Measurements from ENCODE around the gene MAPK8IP3.

MAPK8IP3 gene

DNA sequence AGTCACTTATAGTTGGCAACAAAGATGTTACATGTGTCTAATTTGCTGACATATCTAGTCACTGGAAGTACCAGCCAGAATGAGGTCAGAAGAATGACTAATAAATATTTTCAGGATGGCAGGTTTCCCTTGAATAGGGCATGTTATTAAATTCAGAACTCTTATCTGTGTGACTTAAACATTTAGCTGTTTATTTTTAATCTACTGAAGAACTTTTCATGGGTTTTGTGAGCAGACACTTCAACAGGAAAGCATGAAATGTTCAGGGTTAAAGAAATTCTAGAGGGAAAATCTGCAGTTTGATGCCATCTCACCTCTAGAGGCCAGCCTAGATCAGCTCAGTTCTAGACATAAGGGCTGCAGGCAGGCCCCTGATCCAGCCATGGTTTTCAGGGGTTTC, 14.7 kb upstream of the MAPK8IP3 start:
- TF ChIP-seq TEAD4 (IDR thresholded peaks at IDR 0.05) (no peak), EGR1 (IDR thresholded peaks at IDR 0.05) (no peak), RAD21 (IDR thresholded peaks at IDR 0.05; ENCODE audit: low read depth) (no peak)

DNA sequence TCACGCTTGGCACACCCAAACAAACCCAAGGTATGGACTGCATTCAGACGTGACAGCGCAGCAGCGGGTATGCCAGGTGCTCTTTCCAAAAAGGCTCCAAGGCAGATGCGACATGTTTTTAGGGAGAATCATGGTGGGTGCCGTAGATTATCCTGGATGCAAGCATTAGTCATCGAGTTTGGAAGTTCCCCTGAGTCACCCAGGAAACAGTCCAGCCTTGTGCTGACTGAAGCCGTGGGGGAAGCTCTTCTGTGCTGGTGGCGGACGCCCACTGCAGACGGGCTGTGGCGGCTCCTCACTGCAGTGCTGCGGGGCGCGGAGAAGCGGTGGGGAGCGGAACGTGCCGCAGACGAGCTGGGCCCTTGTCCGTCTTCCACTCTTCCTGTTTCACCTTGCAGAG, 14.0 kb upstream of the MAPK8IP3 start:
- TF ChIP-seq, protein P1, sequence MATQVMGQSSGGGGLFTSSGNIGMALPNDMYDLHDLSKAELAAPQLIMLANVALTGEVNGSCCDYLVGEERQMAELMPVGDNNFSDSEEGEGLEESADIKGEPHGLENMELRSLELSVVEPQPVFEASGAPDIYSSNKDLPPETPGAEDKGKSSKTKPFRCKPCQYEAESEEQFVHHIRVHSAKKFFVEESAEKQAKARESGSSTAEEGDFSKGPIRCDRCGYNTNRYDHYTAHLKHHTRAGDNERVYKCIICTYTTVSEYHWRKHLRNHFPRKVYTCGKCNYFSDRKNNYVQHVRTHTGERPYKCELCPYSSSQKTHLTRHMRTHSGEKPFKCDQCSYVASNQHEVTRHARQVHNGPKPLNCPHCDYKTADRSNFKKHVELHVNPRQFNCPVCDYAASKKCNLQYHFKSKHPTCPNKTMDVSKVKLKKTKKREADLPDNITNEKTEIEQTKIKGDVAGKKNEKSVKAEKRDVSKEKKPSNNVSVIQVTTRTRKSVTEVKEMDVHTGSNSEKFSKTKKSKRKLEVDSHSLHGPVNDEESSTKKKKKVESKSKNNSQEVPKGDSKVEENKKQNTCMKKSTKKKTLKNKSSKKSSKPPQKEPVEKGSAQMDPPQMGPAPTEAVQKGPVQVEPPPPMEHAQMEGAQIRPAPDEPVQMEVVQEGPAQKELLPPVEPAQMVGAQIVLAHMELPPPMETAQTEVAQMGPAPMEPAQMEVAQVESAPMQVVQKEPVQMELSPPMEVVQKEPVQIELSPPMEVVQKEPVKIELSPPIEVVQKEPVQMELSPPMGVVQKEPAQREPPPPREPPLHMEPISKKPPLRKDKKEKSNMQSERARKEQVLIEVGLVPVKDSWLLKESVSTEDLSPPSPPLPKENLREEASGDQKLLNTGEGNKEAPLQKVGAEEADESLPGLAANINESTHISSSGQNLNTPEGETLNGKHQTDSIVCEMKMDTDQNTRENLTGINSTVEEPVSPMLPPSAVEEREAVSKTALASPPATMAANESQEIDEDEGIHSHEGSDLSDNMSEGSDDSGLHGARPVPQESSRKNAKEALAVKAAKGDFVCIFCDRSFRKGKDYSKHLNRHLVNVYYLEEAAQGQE (IDR thresholded peaks at IDR 0.05; ENCODE audit: low read depth): no peak
- TF ChIP-seq CREB1 (IDR thresholded peaks at IDR 0.05; ENCODE audit: low read depth): no peak
- no peak for TF ChIP-seq EGR1 (IDR thresholded peaks at IDR 0.05)
- TF ChIP-seq, protein P2, sequence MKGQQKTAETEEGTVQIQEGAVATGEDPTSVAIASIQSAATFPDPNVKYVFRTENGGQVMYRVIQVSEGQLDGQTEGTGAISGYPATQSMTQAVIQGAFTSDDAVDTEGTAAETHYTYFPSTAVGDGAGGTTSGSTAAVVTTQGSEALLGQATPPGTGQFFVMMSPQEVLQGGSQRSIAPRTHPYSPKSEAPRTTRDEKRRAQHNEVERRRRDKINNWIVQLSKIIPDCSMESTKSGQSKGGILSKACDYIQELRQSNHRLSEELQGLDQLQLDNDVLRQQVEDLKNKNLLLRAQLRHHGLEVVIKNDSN (IDR thresholded peaks at IDR 0.05): no peak
- no peak for TF ChIP-seq YY1 (IDR thresholded peaks at IDR 0.05; ENCODE audit: low read depth)
- no peak for TF ChIP-seq CEBPB (IDR thresholded peaks at IDR 0.05)
- TF ChIP-seq RAD21 (IDR thresholded peaks at IDR 0.05; ENCODE audit: low read depth): no peak
- TF ChIP-seq TEAD4 (IDR thresholded peaks at IDR 0.05): no peak
- TF ChIP-seq, protein P3, sequence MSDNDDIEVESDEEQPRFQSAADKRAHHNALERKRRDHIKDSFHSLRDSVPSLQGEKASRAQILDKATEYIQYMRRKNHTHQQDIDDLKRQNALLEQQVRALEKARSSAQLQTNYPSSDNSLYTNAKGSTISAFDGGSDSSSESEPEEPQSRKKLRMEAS (IDR thresholded peaks at IDR 0.05): no peak
- no peak for TF ChIP-seq FOXM1 (IDR thresholded peaks at IDR 0.05; ENCODE audit: borderline replicate concordance, low read depth)
- no peak for TF ChIP-seq ZBTB7A (IDR thresholded peaks at IDR 0.05; ENCODE audit: low read depth)
- TF ChIP-seq EP300 (IDR thresholded peaks at IDR 0.05; ENCODE audit: borderline replicate concordance): no peak
- no peak for TF ChIP-seq NFIC (IDR thresholded peaks at IDR 0.05)

DNA sequence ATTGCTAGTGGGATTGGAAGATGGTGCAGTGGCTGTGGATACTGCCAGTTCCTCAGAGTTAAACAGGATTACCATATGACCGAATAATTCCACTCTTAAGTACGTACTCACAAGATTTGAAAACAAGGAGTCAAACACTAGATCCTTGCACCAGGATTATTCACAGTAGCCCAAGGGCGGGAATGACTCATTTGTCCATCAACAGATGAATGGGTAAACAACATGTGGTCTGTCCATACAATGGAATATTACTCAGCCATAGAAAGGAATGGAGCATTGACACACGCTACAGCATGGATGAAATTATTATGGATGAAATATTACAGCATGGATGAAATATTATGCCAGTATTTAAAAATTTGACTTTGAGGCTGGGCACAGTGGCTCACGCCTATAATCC, 9.1 kb upstream of the MAPK8IP3 start:
- TF ChIP-seq EP300 (IDR thresholded peaks at IDR 0.05; ENCODE audit: borderline replicate concordance): no peak
- TF ChIP-seq, protein P3 (IDR thresholded peaks at IDR 0.05): no peak
- TF ChIP-seq ZBTB7A (IDR thresholded peaks at IDR 0.05; ENCODE audit: low read depth): no peak
- no peak for TF ChIP-seq TEAD4 (IDR thresholded peaks at IDR 0.05)
- no peak for TF ChIP-seq EGR1 (IDR thresholded peaks at IDR 0.05)
- TF ChIP-seq CEBPB (IDR thresholded peaks at IDR 0.05): no peak
- TF ChIP-seq YY1 (IDR thresholded peaks at IDR 0.05; ENCODE audit: low read depth): no peak
- TF ChIP-seq, protein P2 (IDR thresholded peaks at IDR 0.05): no peak
- no peak for TF ChIP-seq RAD21 (IDR thresholded peaks at IDR 0.05; ENCODE audit: low read depth)
- no peak for TF ChIP-seq TCF12 (IDR thresholded peaks at IDR 0.05; ENCODE audit: low read depth)
- TF ChIP-seq NFIC (IDR thresholded peaks at IDR 0.05): no peak

DNA sequence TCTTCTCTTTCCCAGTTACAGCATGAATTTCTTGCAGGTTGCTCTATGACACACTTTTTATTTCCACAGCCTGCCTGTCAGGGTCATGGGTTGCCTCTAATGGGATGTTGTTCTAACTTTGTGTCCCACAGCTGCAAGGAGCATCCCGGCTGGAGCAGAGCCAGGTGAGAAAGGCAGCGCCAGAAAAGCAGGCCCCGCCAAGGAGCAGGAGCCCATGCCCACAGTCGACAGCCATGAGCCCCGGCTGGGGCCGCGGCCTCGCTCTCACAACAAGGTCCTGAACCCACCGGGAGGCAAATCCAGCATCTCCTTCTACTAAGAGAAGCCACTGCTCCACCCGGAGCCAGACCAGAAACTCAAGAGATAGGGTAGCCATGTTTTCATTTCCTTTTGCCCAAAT, 7.3 kb upstream of the MAPK8IP3 start:
- TF ChIP-seq, protein P3 (IDR thresholded peaks at IDR 0.05): no peak
- TF ChIP-seq FOXM1 (IDR thresholded peaks at IDR 0.05; ENCODE audit: borderline replicate concordance, low read depth): no peak
- TF ChIP-seq CREB1 (IDR thresholded peaks at IDR 0.05; ENCODE audit: low read depth): no peak
- no peak for TF ChIP-seq TCF12 (IDR thresholded peaks at IDR 0.05; ENCODE audit: low read depth)
- no peak for TF ChIP-seq TAF1 (IDR thresholded peaks at IDR 0.05; ENCODE audit: low read depth)
- no peak for TF ChIP-seq RAD21 (IDR thresholded peaks at IDR 0.05; ENCODE audit: low read depth)
- TF ChIP-seq EP300 (IDR thresholded peaks at IDR 0.05; ENCODE audit: borderline replicate concordance): no peak
- no peak for TF ChIP-seq YY1 (IDR thresholded peaks at IDR 0.05; ENCODE audit: low read depth)
- TF ChIP-seq EGR1 (IDR thresholded peaks at IDR 0.05): no peak
- TF ChIP-seq, protein P1 (IDR thresholded peaks at IDR 0.05; ENCODE audit: low read depth): no peak
- TF ChIP-seq CEBPB (IDR thresholded peaks at IDR 0.05): no peak
- TF ChIP-seq, protein P2 (IDR thresholded peaks at IDR 0.05): no peak
- no peak for TF ChIP-seq TEAD4 (IDR thresholded peaks at IDR 0.05)
- TF ChIP-seq NFIC (IDR thresholded peaks at IDR 0.05): no peak
- no peak for TF ChIP-seq ZBTB7A (IDR thresholded peaks at IDR 0.05; ENCODE audit: low read depth)

DNA sequence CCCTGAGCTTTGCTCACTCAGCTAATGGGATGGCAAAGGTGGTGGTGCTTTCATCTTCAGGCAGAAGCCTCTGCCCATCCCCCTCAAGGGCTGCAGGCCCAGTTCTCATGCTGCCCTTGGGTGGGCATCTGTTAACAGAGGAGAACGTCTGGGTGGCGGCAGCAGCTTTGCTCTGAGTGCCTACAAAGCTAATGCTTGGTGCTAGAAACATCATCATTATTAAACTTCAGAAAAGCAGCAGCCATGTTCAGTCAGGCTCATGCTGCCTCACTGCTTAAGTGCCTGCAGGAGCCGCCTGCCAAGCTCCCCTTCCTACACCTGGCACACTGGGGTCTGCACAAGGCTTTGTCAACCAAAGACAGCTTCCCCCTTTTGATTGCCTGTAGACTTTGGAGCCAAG, 5.7 kb upstream of the MAPK8IP3 start:
- TF ChIP-seq NFIC (IDR thresholded peaks at IDR 0.05) (no peak), EGR1 (IDR thresholded peaks at IDR 0.05) (no peak)
- TF ChIP-seq, protein P1 (IDR thresholded peaks at IDR 0.05; ENCODE audit: low read depth): no peak
- TF ChIP-seq, protein P3 (IDR thresholded peaks at IDR 0.05): no peak
